ENCODE data around the gene TBCEL.
"Not testable (repeated sequence)": the region's sequence is repeated elsewhere in the genome, so short reads cannot be mapped to it uniquely, and the experiment has no call there.

The TBCEL gene

DNA sequence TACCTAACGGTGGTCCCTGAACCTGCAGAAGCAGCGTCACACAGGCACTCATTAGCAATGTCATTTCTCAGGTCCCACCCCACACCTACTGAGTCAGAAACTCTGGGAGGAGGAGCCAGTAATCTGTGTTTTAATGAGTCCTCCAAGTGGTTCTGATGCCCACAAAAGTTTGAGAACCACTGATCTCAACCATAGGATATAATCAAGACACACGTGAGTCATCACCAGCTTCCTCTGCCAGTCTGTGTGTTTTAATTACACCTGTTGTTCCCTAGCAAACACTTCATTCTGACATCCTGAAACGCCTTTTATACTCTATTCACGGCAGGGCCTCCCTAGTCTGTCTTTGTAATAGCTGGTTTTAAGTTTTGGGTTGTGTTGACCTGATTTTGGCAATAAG lies 82.9 kb downstream of the TBCEL start:
- no peak for DNase-seq (ENCODE audit: low read depth)

DNA sequence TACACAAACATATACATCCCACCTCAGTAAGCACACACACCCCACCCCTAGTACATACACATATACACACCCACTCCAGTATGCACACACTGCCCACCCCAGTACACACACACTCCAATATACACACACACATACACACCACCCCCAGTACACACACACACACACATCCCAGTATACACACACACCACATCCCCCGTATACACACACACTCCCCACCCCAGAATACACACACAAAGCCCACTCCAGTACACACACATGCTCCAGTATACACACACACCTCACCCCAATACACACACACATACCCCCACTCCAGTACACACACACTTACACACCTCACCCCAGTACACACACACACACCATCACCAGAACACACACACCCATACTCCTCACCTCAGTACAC lies 84.5 kb downstream of the TBCEL start:
- DNase-seq (ENCODE audit: low read depth): no peak

DNA sequence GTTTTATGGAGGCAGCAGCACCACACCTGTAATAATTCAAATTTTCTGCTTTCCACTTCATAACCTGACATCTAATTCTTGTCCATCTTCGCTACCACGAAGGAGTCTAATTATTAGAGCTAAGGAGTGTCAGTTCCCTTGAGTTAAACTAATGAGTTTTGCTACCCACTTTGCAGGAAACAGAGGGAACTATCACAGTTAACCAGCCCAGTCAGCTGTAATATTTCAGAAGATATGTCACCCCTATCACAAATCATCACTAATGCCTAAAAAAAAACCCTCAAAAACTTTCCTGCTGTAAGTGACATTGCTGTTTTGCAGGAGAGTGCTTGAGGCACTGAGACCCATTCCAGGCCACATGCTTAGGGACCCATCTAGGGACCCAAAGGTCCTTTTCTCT lies 85.6 kb downstream of the TBCEL start:
- DNase-seq (ENCODE audit: low read depth): no peak

DNA sequence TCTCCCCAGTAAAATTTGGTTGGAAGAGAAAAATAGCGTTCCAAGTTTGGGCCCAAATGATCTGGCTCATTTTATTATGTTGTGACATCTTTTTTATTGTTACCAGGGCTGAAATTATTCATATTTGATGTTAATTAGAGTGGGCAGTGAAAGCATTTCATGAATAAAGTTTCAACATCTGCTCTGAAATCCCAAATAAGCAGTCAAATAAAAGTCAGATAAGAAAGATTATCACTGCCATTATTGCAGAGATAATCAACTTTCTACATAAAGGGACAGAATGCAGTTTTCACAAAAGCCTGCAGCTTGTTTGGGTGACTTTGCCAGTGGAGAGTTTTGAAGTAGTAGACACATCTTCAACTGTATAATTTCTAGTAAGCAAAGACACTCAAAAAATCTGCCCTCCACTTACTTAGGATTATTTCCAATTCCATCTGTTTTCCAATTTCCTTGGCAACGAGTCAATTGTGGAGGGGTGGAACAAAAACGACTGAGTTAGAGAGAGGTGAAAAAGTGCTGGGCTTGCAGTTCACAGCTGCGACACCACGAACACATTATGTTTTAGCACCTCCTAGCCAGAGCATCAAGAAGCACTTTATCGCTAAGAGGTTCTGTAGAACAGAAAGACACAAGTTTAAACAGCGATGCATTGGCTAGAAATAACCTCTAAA lies 86.1 kb downstream of the TBCEL start:
- no peak for DNase-seq (ENCODE audit: low read depth)

DNA sequence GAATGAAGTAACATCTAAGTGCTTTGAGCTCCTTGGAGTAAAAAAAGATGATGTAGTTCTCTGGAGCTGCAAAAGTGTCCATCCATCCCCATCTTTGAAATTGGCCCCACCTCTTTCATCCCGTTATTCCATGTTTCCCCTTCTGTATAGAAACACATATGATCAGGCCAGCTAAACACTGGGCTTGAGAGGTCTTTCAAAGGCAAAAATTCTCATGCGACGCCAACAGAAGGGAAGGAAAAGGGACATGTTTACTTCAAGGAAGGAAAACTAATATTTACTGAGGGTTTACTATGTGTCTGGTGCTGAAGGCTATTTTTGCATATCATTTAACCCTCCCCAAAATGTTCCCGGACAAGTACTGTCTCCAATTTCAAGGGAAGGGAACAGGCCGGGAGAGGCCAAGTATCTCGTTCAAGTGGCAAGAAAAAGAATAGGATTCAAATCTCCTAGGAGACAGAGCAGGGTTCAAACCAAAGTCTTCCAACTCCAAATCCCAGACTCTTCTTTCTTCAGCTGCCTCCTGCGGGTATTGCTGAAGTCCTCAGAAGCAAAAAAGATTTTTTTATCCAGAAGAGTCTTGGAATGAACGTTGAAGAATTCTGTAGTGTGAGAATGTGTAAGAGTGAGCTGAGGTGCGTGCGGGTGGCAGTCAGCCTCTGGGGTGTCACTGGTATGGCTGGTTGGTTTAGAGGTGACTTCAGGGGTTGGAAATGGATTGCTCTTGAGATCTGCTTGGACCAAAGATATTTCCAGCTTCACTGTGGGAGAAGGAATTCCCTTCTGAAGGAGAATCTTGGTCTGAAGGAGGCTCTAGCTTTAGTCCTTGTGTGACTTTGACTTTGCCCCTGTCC lies 87.2 kb downstream of the TBCEL start:
- no peak for DNase-seq (ENCODE audit: low read depth)

DNA sequence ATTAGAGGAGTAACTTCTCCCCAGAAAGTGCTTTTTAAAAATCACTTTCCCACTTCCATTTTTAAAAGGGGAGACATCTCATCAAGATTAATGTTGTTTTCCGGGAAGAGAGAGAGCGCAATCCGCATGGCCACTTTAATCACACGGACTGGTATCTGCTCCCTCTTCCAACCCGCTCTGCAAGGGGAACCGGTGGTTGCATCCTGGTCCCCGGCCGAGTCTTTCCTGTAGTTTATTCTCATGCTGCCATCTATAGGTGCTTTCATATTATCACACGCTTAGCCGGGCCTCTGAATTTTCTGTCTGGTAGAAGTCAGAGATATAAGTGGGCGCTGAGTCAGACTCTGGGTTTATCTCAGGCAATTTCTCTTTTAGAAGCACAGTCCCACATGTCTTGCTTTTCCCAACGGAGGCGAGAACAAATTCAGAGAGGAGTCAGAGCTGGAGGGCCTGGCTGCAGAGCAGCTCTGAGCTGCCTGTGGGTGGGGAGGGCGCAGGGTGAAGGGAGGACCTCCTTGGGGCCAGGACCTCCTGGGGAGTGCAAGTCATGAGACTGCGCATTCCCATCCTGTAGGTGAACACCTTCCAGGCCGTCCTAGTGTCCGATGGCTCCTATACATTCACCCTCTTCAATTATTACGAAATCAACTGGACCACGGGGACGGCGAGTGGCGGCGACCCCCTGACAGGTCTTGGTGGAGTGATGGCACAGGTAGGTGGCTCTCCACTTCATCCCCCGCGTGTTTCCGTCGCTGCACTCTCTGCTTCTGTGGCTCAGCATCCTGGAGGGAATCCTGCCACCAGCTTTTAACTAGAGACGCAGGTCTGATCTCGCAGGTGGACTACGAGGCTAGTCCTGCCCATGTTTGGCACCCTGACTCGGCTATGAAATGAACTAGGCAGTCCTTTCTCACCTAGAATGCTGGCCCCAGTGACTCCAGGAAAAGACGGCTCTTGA lies 88.9 kb downstream of the TBCEL start:
- DNase-seq (ENCODE audit: low read depth): peak; percentile 4

DNA sequence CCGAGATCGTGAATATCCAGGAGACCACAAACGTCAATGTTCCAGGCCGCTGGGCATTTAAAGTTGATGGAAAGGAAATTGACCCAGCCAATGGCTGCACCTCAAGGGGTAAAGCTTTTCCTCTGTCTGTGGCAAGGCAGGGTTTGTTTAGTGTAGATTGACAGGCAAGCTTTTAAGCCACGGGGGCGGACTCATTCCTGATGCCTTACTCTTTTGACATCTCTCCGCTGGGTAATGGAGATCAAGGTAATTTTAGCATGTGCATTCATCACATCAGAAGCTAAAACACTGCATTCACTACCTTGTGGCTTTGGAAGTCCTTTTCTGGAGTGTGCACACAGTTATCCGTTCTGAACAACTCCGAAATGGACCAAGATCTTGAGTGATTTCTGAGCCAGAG lies 89.7 kb downstream of the TBCEL start:
- DNase-seq (ENCODE audit: low read depth): no peak

DNA sequence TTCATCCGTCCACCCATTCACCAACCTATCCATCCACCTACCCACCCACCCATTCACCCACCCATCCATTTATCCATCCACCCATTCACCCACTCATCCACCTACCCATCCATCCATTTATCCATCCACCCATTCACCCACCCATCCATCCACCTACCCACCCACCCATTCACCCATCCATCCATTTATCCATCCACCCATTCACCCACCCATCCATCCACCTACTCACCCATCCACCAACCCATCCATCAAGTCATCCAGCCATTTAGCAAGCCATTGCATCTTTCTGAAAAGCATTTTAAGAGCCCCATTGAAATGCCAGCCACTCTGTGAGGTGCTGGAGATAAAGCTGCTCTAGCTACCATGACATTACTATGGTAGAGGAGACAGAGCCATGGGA lies 91.1 kb downstream of the TBCEL start:
- not testable (repeated sequence) for DNase-seq (ENCODE audit: low read depth)

DNA sequence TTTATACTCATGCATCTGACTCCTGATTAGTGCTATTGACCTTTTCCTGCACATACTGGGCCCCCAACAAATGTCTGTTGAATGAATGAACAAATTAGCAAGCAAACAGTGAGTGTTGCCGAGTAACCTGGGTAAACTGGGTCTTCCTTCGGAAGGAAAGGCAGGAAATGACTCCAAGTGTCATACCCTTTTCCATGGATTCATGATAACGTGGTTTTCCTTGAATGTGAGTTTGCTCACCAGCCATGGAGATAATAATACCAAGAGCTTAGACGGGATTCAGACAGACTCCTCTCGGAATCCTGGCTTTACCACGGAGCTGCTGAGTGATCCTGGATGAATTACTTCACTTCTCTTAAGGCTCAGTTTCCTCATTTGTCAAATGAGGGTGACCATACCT lies 93.9 kb downstream of the TBCEL start:
- no peak for DNase-seq (ENCODE audit: low read depth)

DNA sequence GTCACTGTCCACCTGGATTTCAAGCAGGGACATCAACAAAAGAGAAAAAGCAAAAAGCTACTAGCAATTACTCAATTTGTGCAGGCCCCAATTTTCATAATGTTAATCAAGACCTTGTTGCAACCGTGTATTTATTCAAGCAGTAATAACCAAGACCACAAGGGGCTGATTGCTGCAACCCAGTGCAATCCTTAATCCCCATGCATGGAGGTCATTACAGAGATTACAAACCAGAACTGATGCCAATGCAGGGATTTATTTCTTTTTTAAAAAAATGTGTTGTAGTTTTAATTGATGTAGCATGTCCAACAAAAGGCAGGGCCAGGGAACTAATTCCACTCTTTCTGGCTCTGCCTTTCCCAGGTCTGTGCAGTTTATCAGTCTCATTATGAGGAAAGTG lies 95.5 kb downstream of the TBCEL start:
- no peak for DNase-seq (ENCODE audit: low read depth)

DNA sequence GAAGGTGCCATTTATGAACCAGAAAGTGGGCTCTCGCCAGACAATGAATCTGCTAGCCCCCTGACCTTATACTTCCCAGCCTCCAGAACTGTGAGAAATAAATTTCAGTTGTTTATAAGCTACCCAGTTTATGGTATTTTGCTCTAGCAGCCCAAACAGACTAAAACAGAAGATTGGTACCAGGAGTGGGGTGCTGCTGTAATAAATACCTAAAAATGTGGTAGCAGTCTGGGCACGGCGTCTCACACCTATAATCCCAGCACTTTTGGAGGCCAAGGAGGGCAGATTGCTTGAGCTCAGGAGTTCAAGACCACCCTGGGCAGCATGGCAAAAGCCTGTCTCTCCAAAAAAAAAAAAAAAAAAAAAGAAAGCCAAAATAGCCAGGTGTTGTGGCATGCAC lies 98.4 kb downstream of the TBCEL start:
- DNase-seq (ENCODE audit: low read depth): no peak

DNA sequence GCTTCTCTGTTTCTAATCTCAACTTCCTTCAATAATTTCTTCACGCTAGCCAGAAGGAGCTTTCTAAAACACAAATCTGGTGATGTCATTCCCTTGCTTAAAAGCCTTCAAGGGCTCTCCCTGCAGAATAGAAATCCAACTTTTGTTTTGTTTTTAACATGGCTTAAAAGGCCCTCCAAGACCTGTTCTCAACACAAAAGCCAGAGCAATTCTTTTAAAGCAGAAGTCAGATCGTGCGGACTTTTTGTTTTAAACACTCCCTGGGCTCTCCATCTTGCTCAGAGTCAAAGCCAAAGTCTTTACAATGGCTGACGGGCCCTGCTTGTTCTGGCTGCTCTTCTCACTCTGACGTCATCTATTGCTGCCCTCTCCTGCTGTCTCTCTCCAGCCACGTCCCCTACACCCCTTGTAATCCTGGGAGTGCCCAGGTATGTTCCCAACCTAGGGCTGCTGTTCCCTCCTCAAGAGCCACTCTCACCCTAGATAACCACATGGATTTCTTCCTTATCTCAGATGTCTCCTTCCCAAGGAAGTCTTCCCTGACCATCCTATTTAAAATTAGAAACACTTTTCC lies 99.7 kb downstream of the TBCEL start:
- no peak for DNase-seq (ENCODE audit: low read depth)

DNA sequence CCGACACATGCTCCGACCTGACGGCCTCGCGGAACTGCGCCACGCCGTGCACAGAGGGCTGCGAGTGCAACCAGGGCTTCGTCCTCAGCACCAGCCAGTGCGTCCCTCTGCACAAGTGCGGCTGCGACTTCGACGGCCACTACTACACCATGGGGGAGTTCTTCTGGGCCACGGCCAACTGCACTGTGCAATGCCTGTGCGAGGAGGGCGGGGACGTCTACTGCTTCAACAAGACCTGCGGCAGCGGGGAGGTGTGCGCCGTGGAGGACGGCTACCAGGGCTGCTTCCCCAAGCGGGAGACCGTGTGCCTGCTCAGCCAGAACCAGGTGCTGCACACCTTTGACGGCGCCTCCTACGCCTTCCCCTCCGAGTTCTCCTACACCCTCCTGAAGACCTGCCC lies 103.9 kb downstream of the TBCEL start:
- DNase-seq (ENCODE audit: low read depth): no peak

DNA sequence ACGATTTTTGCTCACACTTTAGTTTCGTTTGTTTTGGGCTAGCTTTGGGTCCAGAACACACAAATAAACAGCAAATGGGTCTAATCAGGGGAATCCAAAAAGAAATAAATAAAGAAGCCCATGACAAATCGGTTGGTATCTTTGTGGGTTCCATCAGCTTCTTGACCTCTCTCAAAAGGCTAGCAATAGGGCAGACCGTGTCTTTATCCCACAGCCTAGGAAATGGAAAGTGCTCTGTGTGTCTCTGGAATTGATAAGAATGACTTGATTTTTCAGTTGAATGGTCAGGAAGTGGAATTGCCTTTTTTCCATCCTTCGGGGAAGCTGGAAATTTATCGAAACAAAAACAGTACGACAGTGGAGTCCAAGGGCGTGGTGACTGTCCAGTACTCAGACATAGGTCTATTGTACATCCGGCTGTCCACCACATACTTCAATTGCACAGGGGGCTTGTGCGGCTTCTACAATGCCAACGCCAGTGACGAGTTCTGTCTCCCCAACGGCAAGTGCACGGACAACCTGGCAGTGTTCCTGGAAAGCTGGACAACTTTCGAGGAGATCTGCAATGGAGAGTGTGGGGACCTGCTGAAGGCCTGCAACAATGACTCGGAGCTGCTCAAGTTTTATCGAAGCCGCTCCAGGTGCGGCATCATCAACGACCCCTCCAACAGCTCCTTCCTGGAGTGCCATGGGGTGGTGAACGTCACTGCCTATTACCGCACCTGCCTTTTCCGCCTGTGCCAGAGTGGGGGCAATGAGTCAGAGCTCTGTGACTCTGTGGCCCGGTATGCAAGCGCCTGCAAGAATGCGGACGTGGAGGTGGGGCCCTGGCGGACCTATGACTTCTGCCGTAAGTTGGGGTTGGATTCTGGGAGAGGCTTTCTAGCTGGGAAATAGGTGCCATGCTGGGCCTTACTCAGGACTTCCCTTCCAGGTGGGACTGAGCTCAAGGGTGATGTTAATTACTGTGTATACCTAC lies 105.7 kb downstream of the TBCEL start:
- DNase-seq (ENCODE audit: low read depth): no peak

DNA sequence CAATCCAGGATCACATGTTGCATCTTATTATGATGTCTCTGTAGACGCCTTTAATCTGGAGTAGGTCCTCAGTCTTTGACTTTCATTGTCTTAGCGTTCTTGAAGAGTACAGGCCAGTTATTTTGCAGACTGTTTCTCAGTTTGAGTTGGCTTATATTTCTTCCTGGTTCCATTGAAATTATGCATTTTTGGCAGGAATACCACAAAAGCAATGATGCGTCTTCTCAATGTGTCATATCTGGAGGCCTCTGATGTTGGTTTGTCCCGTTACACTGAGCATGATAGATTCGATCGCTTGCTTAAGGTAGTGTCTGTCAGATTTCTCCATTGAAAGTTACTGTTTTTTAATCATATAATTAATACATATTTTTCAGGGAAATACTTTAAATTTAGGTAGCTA lies 107.8 kb downstream of the TBCEL start:
- DNase-seq (ENCODE audit: low read depth): no peak

DNA sequence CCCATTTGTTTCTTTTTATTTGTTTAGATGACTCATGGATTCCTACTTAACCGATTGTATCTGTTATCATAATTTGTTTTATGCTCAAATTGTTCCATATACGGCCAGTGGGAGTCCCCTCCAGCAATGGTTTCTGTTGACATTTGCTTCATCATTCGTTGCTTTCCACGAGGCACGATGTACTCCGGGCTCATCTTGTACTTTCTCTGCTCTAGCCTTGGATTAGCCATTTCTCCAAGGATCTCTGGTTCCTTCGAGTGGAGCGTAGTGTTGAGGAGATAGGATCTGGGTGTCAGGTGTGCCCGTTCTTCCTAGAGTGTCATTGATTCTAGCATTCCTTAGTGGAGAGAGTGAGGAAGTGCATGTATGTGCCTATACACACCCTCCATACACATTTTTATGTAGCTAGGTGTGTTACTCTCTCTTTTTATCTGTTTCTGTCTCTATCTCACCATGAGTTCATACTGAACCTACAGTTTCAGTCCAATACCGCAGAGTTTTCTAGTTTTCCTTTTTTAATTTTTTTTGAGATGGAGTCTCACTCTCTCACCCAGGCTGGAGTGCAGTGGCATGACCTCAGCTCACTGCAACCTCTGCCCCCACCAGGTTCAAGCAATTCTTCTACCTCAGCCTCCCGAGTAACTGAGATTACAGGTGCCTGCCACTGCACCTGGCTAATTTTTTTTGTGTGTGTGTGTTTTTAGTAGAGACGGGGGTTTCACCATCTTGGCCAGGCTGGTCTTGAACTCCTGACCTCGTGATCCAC lies 108.5 kb downstream of the TBCEL start:
- DNase-seq (ENCODE audit: low read depth): no peak

DNA sequence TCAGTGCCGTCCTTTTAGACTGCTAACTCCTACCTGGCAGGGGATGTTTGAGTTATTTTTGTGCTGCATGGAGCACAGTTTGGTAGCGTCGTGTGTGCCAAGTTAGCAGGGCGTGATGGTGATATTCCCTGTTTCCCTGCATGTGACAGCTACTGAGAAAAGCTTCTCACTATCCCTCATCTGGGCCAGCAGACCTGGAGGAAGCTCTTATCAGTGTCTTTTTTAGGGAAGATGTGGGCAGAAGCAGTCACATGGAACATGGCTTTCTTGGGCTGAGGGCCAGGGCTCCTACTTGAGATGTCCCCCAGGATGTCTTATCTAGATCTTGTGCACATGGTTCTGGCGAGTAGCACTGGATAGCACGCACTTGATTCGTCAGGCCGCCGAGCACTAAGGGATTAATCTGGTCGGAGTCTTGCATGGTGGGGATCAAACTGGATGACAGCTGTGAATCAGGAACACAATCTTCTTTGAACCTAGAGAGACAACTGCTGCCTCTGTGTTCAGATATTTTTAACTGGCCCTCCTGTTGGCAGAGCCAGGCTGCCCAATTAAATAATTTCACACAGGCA lies 110.9 kb downstream of the TBCEL start:
- no peak for DNase-seq (ENCODE audit: low read depth)

DNA sequence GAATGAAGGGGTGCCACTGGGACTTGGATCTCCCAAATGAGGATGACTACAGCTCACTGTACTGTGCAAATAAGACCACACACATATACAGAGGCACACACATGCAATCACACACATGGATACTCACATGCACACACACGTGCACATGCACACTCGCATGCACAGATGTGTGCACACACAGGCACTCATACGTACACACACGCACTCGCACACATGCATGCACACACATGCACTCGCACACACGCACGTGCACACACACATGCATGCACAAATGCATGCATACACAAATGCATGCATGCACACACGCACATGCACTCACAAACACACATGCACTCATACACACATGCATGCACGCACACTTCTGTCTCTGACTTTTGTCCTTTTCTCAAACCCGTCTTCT lies 113.1 kb downstream of the TBCEL start:
- DNase-seq (ENCODE audit: low read depth): no peak

DNA sequence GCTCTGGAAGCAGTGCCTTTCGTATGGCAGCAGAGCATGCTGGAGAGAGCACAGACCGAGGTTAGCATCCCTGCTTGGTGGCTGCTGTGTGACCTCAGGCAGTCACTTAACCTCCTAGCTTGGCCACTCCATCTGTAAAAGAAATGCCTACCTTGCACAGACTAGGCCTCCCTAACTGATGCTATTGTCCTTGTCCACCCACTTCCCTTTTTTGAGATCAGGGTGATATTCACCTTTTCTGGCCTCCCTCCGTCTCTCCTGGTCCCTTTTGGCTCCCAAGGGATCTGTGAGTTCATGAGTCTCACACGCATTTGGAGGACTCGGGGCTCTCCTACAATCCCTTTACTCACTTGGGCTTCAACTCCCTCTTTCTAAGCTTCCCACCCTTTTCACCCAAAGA lies 114.4 kb downstream of the TBCEL start:
- no peak for DNase-seq (ENCODE audit: low read depth)

DNA sequence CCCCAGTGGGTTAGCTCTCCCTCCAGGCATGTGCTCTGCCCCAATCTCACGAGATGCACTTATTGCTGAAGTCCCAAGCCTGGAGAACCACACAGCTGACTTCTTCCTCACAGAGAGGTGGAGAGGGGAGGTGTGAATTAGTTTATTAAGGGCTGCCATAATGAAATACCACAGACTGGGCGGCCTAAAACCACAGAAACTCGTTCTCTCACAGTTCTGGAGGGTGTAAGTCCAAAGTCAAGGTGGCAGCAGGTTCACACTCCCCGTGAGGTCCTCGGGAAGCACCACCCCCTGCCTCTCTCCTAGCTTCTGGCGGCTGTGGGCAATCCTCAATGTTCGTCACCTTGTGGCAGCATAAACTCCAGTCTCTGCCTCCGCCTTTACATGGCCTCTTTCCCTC lies 116.5 kb downstream of the TBCEL start:
- no peak for DNase-seq (ENCODE audit: low read depth)
